Endothelial cell of umbilical vein (primary cell): Measurements from ENCODE around the gene PRAF2. TPM values are rescaled to one million over a fixed set of nuclear protein-coding genes. Genes with fewer than 3 reads are reported as not detected.
A peak's percentile ranks its signal among the peaks of the same experiment; 100 is the strongest.

Experiments
- BruUV-seq: library from RNA; stranded (reverse); fragments of 400-500 nt; replicated peaks from 2 replicates; lab custom pipeline; 2021; lab: Mats Ljungman, UMichigan
- CTCF ChIA-PET: fragments of 300-600, 350-600 bp; sonication (Branson Sonifier 250); formaldehyde crosslinking; loops from one replicate; lab custom pipeline; 2021; ENCODE audit warnings: antibody characterized with exemption, inconsistent platforms; lab: Charles Lee
- POLR2A ChIA-PET: fragments of 300-600, 350-600 bp; sonication (Branson Sonifier 250); formaldehyde crosslinking; loops from one replicate; lab custom pipeline; 2021; ENCODE audit warnings: antibody characterized with exemption, inconsistent platforms; lab: Charles Lee
- DNase-seq: peaks from one replicate; pipeline ENCODE4 v3.0.0-alpha.2; 2011; ENCODE audit warnings: low read depth, low spot score
- FAIRE-seq: peaks from 2 replicates; lab custom pipeline; 2011; peaks lifted over from hg19 to GRCh38; lab: Jason Lieb, UNC
- H2AFZ ChIP-seq: 2 replicates; pipeline ENCODE4 v1.6.0; 2012; ENCODE audit warnings: low read depth, low read length, control low read depth, inconsistent platforms
- H3K27ac ChIP-seq: 2 replicates; pipeline ENCODE4 v1.5.1; 2011; ENCODE audit warnings: low read depth, mild to moderate bottlenecking, control low read depth, low read length, moderate library complexity; ENCODE audit not compliant: insufficient read depth
- H3K27me3 ChIP-seq, 2 experiments: 2 replicates each; pipeline versions ENCODE4 v1.6.0 to v1.6.1; 2011; ENCODE audit warnings: low read length in 2 of 2, mixed read lengths in 1 of 2; ENCODE audit not compliant: control insufficient read depth in 2 of 2, insufficient read depth in 2 of 2
- H3K36me3 ChIP-seq, 2 experiments: 2 replicates in 1 of 2; 3 replicates in 1 of 2; pipeline ENCODE4 v1.5.1; 2011; ENCODE audit warnings: low read length in 2 of 2, mild to moderate bottlenecking in 1 of 2, moderate library complexity in 1 of 2; ENCODE audit not compliant: control insufficient read depth in 2 of 2, insufficient read depth in 2 of 2; ENCODE audit errors: extremely low read depth in 1 of 2
- H3K4me1 ChIP-seq: 3 replicates; pipeline ENCODE4 v1.5.1; 2011; ENCODE audit warnings: mild to moderate bottlenecking, low read length; ENCODE audit not compliant: control insufficient read depth, insufficient read depth; ENCODE audit errors: extremely low read depth
- H3K4me2 ChIP-seq: 2 replicates; pipeline ENCODE4 v1.6.1; 2011; ENCODE audit warnings: low read length, control low read depth, mixed read lengths; ENCODE audit not compliant: insufficient read depth
- H3K4me3 ChIP-seq, 3 experiments: fragments of 200-600 bp in 1 of 3; sonication (generic), shearing (Covaris generic) in 1 of 3; replicated peaks in 1 of 3; 2 replicates each; pipeline ENCODE4 v1.5.1; 2011 to 2016; ENCODE audit warnings: control low read depth in 3 of 3, low read length in 3 of 3, mild to moderate bottlenecking in 2 of 3, inconsistent platforms in 1 of 3, low read depth in 1 of 3, moderate library complexity in 1 of 3; ENCODE audit not compliant: insufficient read depth in 1 of 3
- H3K79me2 ChIP-seq: 2 replicates; pipeline ENCODE4 v1.6.0; 2012; ENCODE audit warnings: low read length, inconsistent platforms; ENCODE audit not compliant: control insufficient read depth, insufficient read depth
- H3K9ac ChIP-seq: replicated peaks from 2 replicates; pipeline ENCODE3; 2011; ENCODE audit warnings: low read length, control low read depth; ENCODE audit not compliant: insufficient read depth; ENCODE audit errors: extremely low read depth
- H3K9me1 ChIP-seq: replicated peaks from 3 replicates; pipeline ENCODE4 v1.6.0; 2011; ENCODE audit warnings: mild to moderate bottlenecking, low read length; ENCODE audit not compliant: control insufficient read depth, insufficient read depth; ENCODE audit errors: extremely low read depth
- H3K9me3 ChIP-seq: replicated peaks from 2 replicates; pipeline ENCODE4 v1.5.1; 2012; ENCODE audit warnings: low read length, inconsistent platforms; ENCODE audit not compliant: control insufficient read depth, insufficient read depth
- H4K20me1 ChIP-seq: replicated peaks from 2 replicates; pipeline ENCODE3; 2011; ENCODE audit warnings: mild to moderate bottlenecking, low read length; ENCODE audit not compliant: control insufficient read depth, insufficient read depth; ENCODE audit errors: extremely low read depth
- CTCF ChIP-seq, 2 donors: IDR thresholded peaks; 1 replicate in 1 of 2; 2 replicates in 1 of 2; pipeline ENCODE4 v1.5.1; 2011; ENCODE audit warnings: low read length in 2 of 2, mild to moderate bottlenecking in 2 of 2, moderate library complexity in 2 of 2, control low read depth in 1 of 2, inconsistent platforms in 1 of 2, low read depth in 1 of 2; ENCODE audit not compliant: insufficient read depth in 1 of 2; ENCODE audit errors: extremely low read depth in 1 of 2
- EZH2 ChIP-seq: IDR thresholded peaks from 2 replicates; pipeline ENCODE4 v1.6.1; 2012; ENCODE audit warnings: borderline replicate concordance, low read depth, mild to moderate bottlenecking, moderate library complexity, low read length, inconsistent platforms; ENCODE audit not compliant: severe bottlenecking
- FOS ChIP-seq: IDR thresholded peaks from 2 replicates; pipeline ENCODE4 v1.6.1; 2011; ENCODE audit warnings: mild to moderate bottlenecking, low read length, moderate library complexity, borderline replicate concordance; ENCODE audit not compliant: insufficient read depth
- GATA2 ChIP-seq: IDR thresholded peaks from 2 replicates; pipeline ENCODE4 v1.7.0; 2011; ENCODE audit warnings: low read depth, mild to moderate bottlenecking, moderate library complexity, mixed read lengths, low read length; ENCODE audit not compliant: insufficient read length, insufficient read depth
- JUN ChIP-seq: IDR thresholded peaks from 2 replicates; pipeline ENCODE4 v1.6.1; 2011; ENCODE audit warnings: borderline replicate concordance, low read depth; ENCODE audit not compliant: insufficient read length, insufficient read depth
- MYC ChIP-seq: IDR thresholded peaks from one replicate; pipeline ENCODE4 v1.6.1; 2011; ENCODE audit warnings: mild to moderate bottlenecking, low read depth, low read length
- POLR2A ChIP-seq: IDR thresholded peaks from 2 replicates; pipeline ENCODE4 v1.6.1; 2012; ENCODE audit warnings: low read depth, mild to moderate bottlenecking, control low read depth, low read length
- POLR2AphosphoS5 ChIP-seq: IDR thresholded peaks from 2 replicates; pipeline ENCODE4 v1.6.1; 2012; ENCODE audit warnings: low read depth, mild to moderate bottlenecking, control low read depth, low read length, moderate library complexity; ENCODE audit not compliant: insufficient read depth
- dilution Hi-C: fragments of 300-500 bp; cut with MboI; formaldehyde crosslinking; loops from one replicate; pipeline ENCODE4 v1.15.0; 2019; ENCODE audit warnings: low sequenced_read_pairs; ENCODE audit not compliant: extremely low pct_ligation_motif_present
- intact Hi-C: fragments of 100-400 bp; cut with micrococcal nuclease; formaldehyde crosslinking; loops from one replicate; pipeline ENCODE4 v1.10.0; 2022
- polyA plus RNA-seq, 4 experiments: library from polyadenylated mRNA; depleted of rRNA in 3 of 4; stranded (reverse) in 3 of 4; unstranded in 1 of 4; fragments of >200 nt; gene quantifications; 2 replicates each; pipeline versions ENCODE4 v1.2.1 to v1.2.3, GENCODE V29; 2011 to 2012; ENCODE audit warnings: missing spikeins in 1 of 4
- total RNA-seq: library from RNA; stranded (reverse); gene quantifications from 2 replicates; pipeline ENCODE4 v1.2.3, GENCODE V29; 2021
- TF ChIP-seq, protein P1 (sequence below): IDR thresholded peaks from 2 replicates; pipeline ENCODE4 v1.6.1; 2011; ENCODE audit not compliant: insufficient read depth, insufficient read length

Gene PRAF2
- total and polyA plus RNA-seq, 2 donors (not counting 3 experiments of a cell fraction or from before 2014, with no cell fraction given), result 36.2 to 41.6 TPM

DNA sequence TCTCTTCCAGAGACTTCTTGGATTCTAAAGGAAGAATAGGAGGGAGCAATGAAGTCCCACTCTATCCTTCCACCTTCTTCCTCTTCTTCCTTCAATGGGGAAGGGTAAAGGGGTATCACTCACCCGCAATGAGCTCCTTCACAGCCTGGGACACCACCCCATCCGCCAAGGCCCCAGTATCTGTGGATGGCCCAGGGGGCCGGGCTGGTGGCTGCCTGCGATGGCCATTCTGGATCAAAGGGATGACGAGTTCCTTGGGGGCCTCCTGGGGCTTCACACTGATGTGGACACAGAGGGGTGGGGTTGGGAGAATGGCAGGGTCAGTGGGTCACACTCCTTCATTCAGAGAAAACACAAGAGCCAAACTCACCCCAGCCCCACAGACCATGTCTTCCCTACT lies 48.7 kb upstream of the PRAF2 start:
- H3K9me1 ChIP-seq, result no peaks in the 10 kb centered on the region
- dilution Hi-C loops (no loop called here), intact Hi-C loops (no loop called here)
- peaks cover 0 to 8% of the 10 kb centered on the region in 2 experiments for H3K36me3 ChIP-seq
- CTCF ChIA-PET, result no interaction called here
- peak overlapping the region; percentile 45 for H3K4me2 ChIP-seq
- no peak for FAIRE-seq
- H2AFZ ChIP-seq, result no peak overlapping the region
- no peak for DNase-seq
- H3K4me3 ChIP-seq, result peak overlapping the region in 1 of 3 experiments; percentile 95
- peaks cover 15% of the 10 kb centered on the region for H3K79me2 ChIP-seq
- H3K27ac ChIP-seq, result no peak overlapping the region
- peak overlapping the region; percentile 93 for H3K9ac ChIP-seq
- H4K20me1 ChIP-seq, result no peaks in the 10 kb centered on the region
- POLR2A ChIA-PET, result no interaction called here
- no TSS peak for BruUV-seq
- no peak for TF ChIP-seq POLR2AphosphoS5
- TF ChIP-seq FOS, result no peak
- TF ChIP-seq, protein P1, sequence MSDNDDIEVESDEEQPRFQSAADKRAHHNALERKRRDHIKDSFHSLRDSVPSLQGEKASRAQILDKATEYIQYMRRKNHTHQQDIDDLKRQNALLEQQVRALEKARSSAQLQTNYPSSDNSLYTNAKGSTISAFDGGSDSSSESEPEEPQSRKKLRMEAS, result no peak
- no peak for TF ChIP-seq POLR2A
- no peak for TF ChIP-seq JUN
- TF ChIP-seq MYC, result no peak
- no peak for TF ChIP-seq GATA2
- TF ChIP-seq CTCF (IDR thresholded peaks at IDR 0.05; ENCODE audit: extremely low read depth in 1 of 2, insufficient read depth in 1 of 2, low read depth in 1 of 2, low read length in 2 of 2), result no peak
- no peak for TF ChIP-seq EZH2
- peaks cover 5% of the 10 kb centered on the region for H3K4me1 ChIP-seq
- no peaks in the 10 kb centered on the region for H3K27me3 ChIP-seq
- no peaks in the 10 kb centered on the region for H3K9me3 ChIP-seq
